Kidney (tissue), 14 donors: Measurements from ENCODE around the gene LOXL1. TPM values are rescaled to one million over a fixed set of nuclear protein-coding genes. Genes with fewer than 3 reads are reported as not detected.

Experiments
- DNase-seq, 5 donors: peaks; one replicate each; pipeline ENCODE4 v3.0.0-alpha.2; 2013 to 2020
- FAIRE-seq: peaks from 2 replicates; lab custom pipeline; 2012; peaks lifted over from hg19 to GRCh38; lab: Jason Lieb, UNC
- H3K27ac ChIP-seq, 2 donors: one replicate each; pipeline ENCODE4 v1.7.0; 2013; ENCODE audit warnings: low read depth in 2 of 2, low read length in 2 of 2, inconsistent platforms in 1 of 2
- H3K27me3 ChIP-seq: one replicate; pipeline ENCODE4 v1.7.1; 2013; ENCODE audit warnings: low read length, inconsistent platforms; ENCODE audit not compliant: control insufficient read depth, insufficient read depth
- H3K36me3 ChIP-seq, 3 donors: one replicate each; pipeline versions ENCODE4 v1.7.0 to v1.7.1; 2013; ENCODE audit warnings: low read length in 3 of 3, control low read depth in 1 of 3, inconsistent platforms in 1 of 3; ENCODE audit not compliant: insufficient read depth in 3 of 3, control insufficient read depth in 2 of 3
- H3K4me1 ChIP-seq, 3 donors: one replicate each; pipeline versions ENCODE4 v1.7.0 to v1.7.1; 2013; ENCODE audit warnings: low read length in 3 of 3, inconsistent platforms in 1 of 3, low read depth in 1 of 3; ENCODE audit not compliant: control insufficient read depth in 2 of 3, insufficient read depth in 2 of 3
- H3K4me3 ChIP-seq, 3 donors: one replicate each; pipeline versions ENCODE4 v1.7.0 to v1.8.1; 2013; ENCODE audit warnings: low read length in 3 of 3, control low read depth in 1 of 3, inconsistent platforms in 1 of 3
- H3K9ac ChIP-seq, 3 donors: one replicate each; pipeline versions ENCODE4 v1.7.0 to v1.7.1; 2013; ENCODE audit warnings: low read length in 3 of 3, control low read depth in 1 of 3, inconsistent platforms in 1 of 3
- H3K9me3 ChIP-seq, 3 donors: one replicate each; pipeline versions ENCODE4 v1.7.0 to v1.7.1; 2013; ENCODE audit warnings: low read length in 3 of 3, control low read depth in 1 of 3, inconsistent platforms in 1 of 3; ENCODE audit not compliant: control insufficient read depth in 2 of 3, insufficient read depth in 1 of 3
- intact Hi-C: fragments of 100-400 bp; cut with DNase I; formaldehyde crosslinking; loops from one replicate; pipeline ENCODE4 v1.11.1; 2022
- polyA plus RNA-seq: library from polyadenylated mRNA; stranded (reverse); fragments of 350-450 nt; fragmentation: Illumina TruSeq; extraction: RNeasy Lipid Tissue Mini Kit (QIAGEN cat#74804); gene quantifications from one replicate; pipeline ENCODE4 v1.2.3, GENCODE V29; 2014; ENCODE audit warnings: low read depth, low replicate concordance; ENCODE audit not compliant: insufficient read depth
- total RNA-seq: library from RNA; stranded (reverse); fragmentation: NEBNext Ultra II Directional; extraction: Animal tissue kit (Norgen Biotek cat#: 25700); gene quantifications from one replicate; pipeline ENCODE4 v1.2.1, GENCODE V29; 2021
- TF ChIP-seq, protein P1 (sequence below): IDR thresholded peaks from 3 replicates; pipeline ENCODE4 v1.5.1; 2012; ENCODE audit warnings: mild to moderate bottlenecking, moderate library complexity, borderline replicate concordance; ENCODE audit not compliant: insufficient read depth; ENCODE audit errors: extremely low read depth
- donor health status: control.
- donor health status: control.
- donor health status: control.
- donor health status: control.
- donor health status: control.
- donor health status: DM: yes; HTN: yes; CAD: no.
- donor health status: Normal renal cell carcinoma (clear cell type).

The LOXL1 gene
- total and polyA plus RNA-seq, 2 donors from 2014 or later, result 33.2 to 35.1 TPM

- no peak overlapping the region for H3K27ac ChIP-seq
- no peak for DNase-seq
- TF ChIP-seq, protein P1, sequence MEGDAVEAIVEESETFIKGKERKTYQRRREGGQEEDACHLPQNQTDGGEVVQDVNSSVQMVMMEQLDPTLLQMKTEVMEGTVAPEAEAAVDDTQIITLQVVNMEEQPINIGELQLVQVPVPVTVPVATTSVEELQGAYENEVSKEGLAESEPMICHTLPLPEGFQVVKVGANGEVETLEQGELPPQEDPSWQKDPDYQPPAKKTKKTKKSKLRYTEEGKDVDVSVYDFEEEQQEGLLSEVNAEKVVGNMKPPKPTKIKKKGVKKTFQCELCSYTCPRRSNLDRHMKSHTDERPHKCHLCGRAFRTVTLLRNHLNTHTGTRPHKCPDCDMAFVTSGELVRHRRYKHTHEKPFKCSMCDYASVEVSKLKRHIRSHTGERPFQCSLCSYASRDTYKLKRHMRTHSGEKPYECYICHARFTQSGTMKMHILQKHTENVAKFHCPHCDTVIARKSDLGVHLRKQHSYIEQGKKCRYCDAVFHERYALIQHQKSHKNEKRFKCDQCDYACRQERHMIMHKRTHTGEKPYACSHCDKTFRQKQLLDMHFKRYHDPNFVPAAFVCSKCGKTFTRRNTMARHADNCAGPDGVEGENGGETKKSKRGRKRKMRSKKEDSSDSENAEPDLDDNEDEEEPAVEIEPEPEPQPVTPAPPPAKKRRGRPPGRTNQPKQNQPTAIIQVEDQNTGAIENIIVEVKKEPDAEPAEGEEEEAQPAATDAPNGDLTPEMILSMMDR, result no peak
- no peaks in the 10 kb centered on the region for H3K9me3 ChIP-seq
- no peak for FAIRE-seq
- no peaks in the 10 kb centered on the region for H3K27me3 ChIP-seq
- intact Hi-C loops, result no loop called here
- H3K9ac ChIP-seq, result no peak overlapping the region
- no peak overlapping the region for H3K4me3 ChIP-seq
- no peaks in the 10 kb centered on the region for H3K36me3 ChIP-seq
- peaks cover 0 to 22% (median 7%) of the 10 kb centered on the region in 3 donors for H3K4me1 ChIP-seq
Measured at GRCh38 chr15:73978896-73979295, 52.6 kb downstream of the LOXL1 start.

DNA sequence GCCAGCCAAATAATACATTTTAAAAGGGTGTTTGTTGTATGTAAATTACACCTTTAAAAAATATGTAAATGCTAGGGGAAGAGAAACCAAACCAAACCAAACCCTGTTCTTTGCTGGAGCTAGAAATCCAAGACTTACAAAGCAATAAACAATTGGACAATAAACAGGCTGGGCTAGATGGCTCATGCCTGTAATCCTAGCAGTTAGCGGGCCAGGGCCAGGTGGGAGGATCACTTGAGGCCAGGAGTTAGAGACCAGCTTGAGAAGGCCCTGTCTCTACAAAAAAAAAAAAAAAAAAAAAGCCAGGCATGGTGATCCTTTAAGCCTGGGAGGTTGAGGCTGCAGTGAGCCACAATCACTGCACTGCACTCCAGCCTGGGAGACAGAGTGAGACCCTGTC lies 53.4 kb downstream of the LOXL1 start:
- FAIRE-seq, result no peak
- H3K4me1 ChIP-seq, result peaks cover 0 to 22% (median 7%) of the 10 kb centered on the region in 3 donors
- DNase-seq, result peak in 2 of 5 donors; percentile 28 to 34
- no peaks in the 10 kb centered on the region for H3K36me3 ChIP-seq
- intact Hi-C loops, result loop anchor here (10.0 kb wide), 1 partner anchor 65 kb away; no protein-coding TSS in a partner anchor
- TF ChIP-seq, protein P1, result no peak
- H3K27me3 ChIP-seq, result no peaks in the 10 kb centered on the region
- no peak overlapping the region for H3K9ac ChIP-seq
- H3K4me3 ChIP-seq, result no peak overlapping the region
- H3K27ac ChIP-seq, result no peak overlapping the region
- H3K9me3 ChIP-seq, result no peaks in the 10 kb centered on the region

DNA sequence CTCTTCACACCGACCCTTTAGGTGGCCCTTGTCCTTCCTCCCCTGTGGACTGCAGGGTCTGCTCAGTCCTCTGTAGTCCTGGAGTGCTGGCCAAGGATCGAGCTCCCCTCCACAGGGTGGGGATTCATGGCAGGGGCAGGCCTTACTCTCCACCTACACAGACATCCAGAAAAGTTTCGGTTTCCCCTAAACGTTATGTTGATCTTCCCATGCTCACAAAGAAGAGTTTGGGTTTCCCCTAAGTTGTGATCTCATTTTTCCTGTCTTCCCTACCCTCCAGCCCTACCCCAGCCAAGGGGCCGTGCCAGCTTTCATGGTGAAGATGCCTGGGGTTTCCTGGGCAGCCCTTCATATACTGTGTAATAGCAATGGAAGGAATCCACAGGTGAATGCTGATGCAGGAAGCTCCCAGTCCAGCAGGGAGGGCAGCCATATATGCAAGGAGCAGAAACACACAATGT lies 55.5 kb downstream of the LOXL1 start:
- peak overlapping the region in 1 of 3 donors; percentile 6 for H3K9ac ChIP-seq
- FAIRE-seq, result no peak

More for the DNA sequence above, 55.5 kb downstream of the LOXL1 start:
- Histone ChIP-seq H3K4me1 (peaks cover 0 to 27% (median 7%) of the 10 kb centered on the region in 3 donors), H3K36me3 (no peaks in the 10 kb centered on the region), H3K9me3 (no peaks in the 10 kb centered on the region), H3K27me3 (no peaks in the 10 kb centered on the region), H3K4me3 (no peak overlapping the region), H3K27ac (peak overlapping the region; percentile 79 to 85)
- DNase-seq, result no peak
- intact Hi-C loops, result loop anchor here (10.0 kb wide), 1 partner anchor 63 kb away; no protein-coding TSS in a partner anchor
- TF ChIP-seq, protein P1, result no peak
